Measurements from ENCODE around the gene CDK8. TPM values are rescaled to one million over a fixed set of nuclear protein-coding genes. Genes with fewer than 3 reads are reported as not detected.

The CDK8 gene
- polyA plus RNA-seq, 3 donors: 3.0 to 10.9 (median 3.3) TPM

- H3K36me3 Mint-ChIP-seq: peaks cover 25 to 29% of the 10 kb centered on the region in 2 donors
- no peak for TF ChIP-seq CTCF (IDR thresholded peaks at IDR 0.05)
- no peaks in the 10 kb centered on the region for H3K27me3 Mint-ChIP-seq (ENCODE audit: low read depth in 3 of 3)
- Histone ChIP-seq H2AFZ (ENCODE audit: insufficient read depth, low read depth, low read length, poor library complexity, severe bottlenecking) (no peak overlapping the region), H3K9ac (ENCODE audit: insufficient read depth, low read length, poor library complexity, severe bottlenecking) (no peak overlapping the region), H3K4me2 (replicated peaks; ENCODE audit: extremely low read depth, low read length, poor library complexity, severe bottlenecking) (no peak overlapping the region), H3K36me3 (replicated peaks in 1 of 2; ENCODE audit: control insufficient read depth in 1 of 2, insufficient read depth in 2 of 2, low read length in 2 of 2) (peaks cover 9 to 26% of the 10 kb centered on the region in 2 donors), H3K27me3 (ENCODE audit: control insufficient read depth in 2 of 2, insufficient read depth in 2 of 2, low read length in 2 of 2) (no peaks in the 10 kb centered on the region), H4K20me1 (ENCODE audit: insufficient read depth, low read length) (no peaks in the 10 kb centered on the region), H3K4me1 (ENCODE audit: control insufficient read depth in 1 of 2, insufficient read depth in 2 of 2, low read length in 2 of 2) (no peaks in the 10 kb centered on the region), H3K27ac (ENCODE audit: low read depth in 1 of 2, low read length in 2 of 2) (no peak overlapping the region), H3K9me3 (replicated peaks in 1 of 2; ENCODE audit: control insufficient read depth in 1 of 2, insufficient read depth in 1 of 2, low read length in 2 of 2) (no peaks in the 10 kb centered on the region), H3K79me2 (ENCODE audit: insufficient read depth, low read length) (no peaks in the 10 kb centered on the region), H3K4me3 (replicated peaks in 1 of 3; ENCODE audit: low read depth in 2 of 3, low read length in 3 of 3) (no peak overlapping the region)
- no peak overlapping the region for H3K27ac Mint-ChIP-seq
- DNase-seq: no peak
- H3K9me3 Mint-ChIP-seq: no peaks in the 10 kb centered on the region
- no peak overlapping the region for H3K4me3 Mint-ChIP-seq
- intact Hi-C loops (cut with micrococcal nuclease): no loop called here
- WGBS (ENCODE audit: insufficient coverage): 88% methylated on average over 1 of the region's 3 CpGs
- no peaks in the 10 kb centered on the region for H3K4me1 Mint-ChIP-seq
Measured at GRCh38 chr13:26348966-26349365, 95.0 kb downstream of the CDK8 start.

- Histone ChIP-seq H3K9me3 (replicated peaks in 1 of 2; ENCODE audit: control insufficient read depth in 1 of 2, insufficient read depth in 1 of 2, low read length in 2 of 2) (no peaks in the 10 kb centered on the region), H3K4me2 (replicated peaks; ENCODE audit: extremely low read depth, low read length, poor library complexity, severe bottlenecking) (no peak overlapping the region), H3K9ac (ENCODE audit: insufficient read depth, low read length, poor library complexity, severe bottlenecking) (no peak overlapping the region), H3K36me3 (replicated peaks in 1 of 2; ENCODE audit: control insufficient read depth in 1 of 2, insufficient read depth in 2 of 2, low read length in 2 of 2) (no peaks in the 10 kb centered on the region), H3K4me3 (replicated peaks in 1 of 3; ENCODE audit: low read depth in 2 of 3, low read length in 3 of 3) (no peak overlapping the region), H3K27ac (ENCODE audit: low read depth in 1 of 2, low read length in 2 of 2) (no peak overlapping the region), H3K79me2 (ENCODE audit: insufficient read depth, low read length) (no peaks in the 10 kb centered on the region), H4K20me1 (ENCODE audit: insufficient read depth, low read length) (no peaks in the 10 kb centered on the region), H2AFZ (ENCODE audit: insufficient read depth, low read depth, low read length, poor library complexity, severe bottlenecking) (no peak overlapping the region), H3K4me1 (ENCODE audit: control insufficient read depth in 1 of 2, insufficient read depth in 2 of 2, low read length in 2 of 2) (no peaks in the 10 kb centered on the region), H3K27me3 (ENCODE audit: control insufficient read depth in 2 of 2, insufficient read depth in 2 of 2, low read length in 2 of 2) (no peaks in the 10 kb centered on the region)
- Mint-ChIP-seq H3K9me3 (no peaks in the 10 kb centered on the region), H3K27me3 (ENCODE audit: low read depth in 3 of 3) (no peaks in the 10 kb centered on the region), H3K36me3 (peaks cover 13 to 15% of the 10 kb centered on the region in 2 donors), H3K27ac (no peak overlapping the region), H3K4me3 (no peak overlapping the region), H3K4me1 (no peaks in the 10 kb centered on the region)
- DNase-seq: no peak
- intact Hi-C loops (cut with micrococcal nuclease): no loop called here
- no peak for TF ChIP-seq CTCF (IDR thresholded peaks at IDR 0.05)
- 100% methylated on average over 1 of the region's 2 CpGs for WGBS (ENCODE audit: insufficient coverage)
Measured at GRCh38 chr13:26362261-26362660, 108.3 kb downstream of the CDK8 start.
